CD4-positive, alpha-beta T cell treated with Interleukin-4 for 1 hour (primary cell): Measurements from ENCODE around the gene FBXO28.
A peak's percentile ranks its signal among the peaks of the same experiment; 100 is the strongest.

Experiments
- DNase-seq, 2 donors: peaks; one replicate each; pipeline ENCODE4 v3.0.0-alpha.2; 2020 to 2022

The FBXO28 gene

DNA sequence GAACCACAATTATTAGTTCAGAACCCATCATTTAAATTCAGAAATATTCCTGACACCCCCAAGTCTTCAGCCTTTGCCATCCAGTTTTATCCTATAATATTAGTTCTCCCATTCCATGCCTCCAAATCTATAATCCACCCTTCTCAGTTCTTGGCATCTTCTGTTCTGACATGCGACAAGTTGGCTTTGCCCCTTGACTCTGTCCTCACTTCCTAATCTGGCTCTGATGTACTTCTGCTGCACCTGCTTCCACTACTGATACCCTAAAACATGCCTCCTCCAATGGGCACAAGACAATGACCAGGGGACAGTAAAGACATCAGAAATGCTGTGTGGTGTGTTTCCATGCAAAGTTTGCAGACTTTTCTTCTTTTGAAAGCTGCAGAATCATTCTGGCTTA, 17.1 kb upstream of the FBXO28 start:
- DNase-seq = no peak

DNA sequence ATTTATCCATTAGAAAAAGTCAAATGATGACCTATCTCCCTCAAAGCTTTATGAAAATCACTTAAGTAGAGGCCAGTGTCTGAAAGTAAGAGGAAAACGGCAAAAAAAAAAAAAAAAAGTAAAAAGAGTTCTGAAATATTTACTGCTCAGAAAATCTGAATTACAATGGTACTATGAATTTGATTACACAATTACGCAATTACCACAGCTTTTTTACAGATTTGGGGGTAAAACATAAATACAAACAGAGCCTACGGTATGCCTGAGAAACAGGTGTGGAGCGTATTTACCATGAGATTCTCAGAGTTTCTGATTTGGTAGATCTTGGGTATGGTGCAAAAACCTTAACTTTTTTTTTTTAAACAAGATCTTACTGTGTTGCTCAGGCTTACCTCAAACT, 15.9 kb upstream of the FBXO28 start:
- DNase-seq = no peak

DNA sequence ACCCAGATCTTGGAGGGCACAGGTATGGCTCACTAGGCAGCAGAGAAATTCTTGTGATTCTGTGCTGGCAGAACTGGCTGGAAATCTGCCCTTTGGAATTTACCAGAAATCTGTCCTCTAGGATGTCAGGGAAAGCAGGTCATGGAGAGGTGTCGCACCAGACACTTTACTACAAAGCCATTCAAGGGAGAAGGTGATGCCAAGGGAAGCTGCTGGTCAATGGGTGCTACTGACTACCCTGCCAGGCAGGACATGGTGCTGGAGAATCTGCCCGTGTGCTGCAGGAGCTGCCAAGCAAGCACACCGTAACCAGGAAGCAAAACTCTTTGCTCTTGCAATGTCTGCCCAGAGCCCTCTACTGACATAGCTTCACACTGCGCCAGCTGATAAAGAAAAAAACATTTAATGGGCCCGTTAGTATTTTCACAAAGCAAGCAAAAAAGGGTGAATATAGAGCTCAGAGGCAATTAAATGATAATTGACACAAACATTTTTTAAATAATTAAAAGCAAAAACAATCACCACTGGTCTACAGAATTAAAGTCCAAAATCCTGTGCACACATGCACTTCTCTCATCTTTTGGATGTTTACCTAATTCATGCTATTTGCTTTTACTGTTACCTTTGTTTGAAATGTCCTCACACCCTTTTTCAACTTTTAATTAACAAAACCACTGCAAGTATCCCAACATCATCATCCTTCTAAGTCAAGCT, 7.2 kb upstream of the FBXO28 start:
- peak in 1 of 2 donors; percentile 15 for DNase-seq

DNA sequence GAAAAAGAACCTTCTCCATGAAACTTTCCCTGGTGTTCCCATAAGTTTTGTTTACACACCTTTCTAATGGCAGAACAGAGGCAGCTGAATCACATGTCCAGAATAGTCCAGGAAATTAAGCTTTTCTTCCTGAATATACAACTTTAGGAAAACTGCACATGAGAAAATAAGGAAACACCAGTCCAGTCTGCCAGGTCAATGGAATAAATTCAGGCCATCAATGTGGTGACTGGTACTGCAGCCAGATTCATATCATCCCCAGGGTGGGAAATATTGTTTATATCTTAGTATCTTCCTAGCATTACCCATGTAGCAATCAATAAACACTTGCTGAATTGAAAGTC, 6.7 kb upstream of the FBXO28 start:
- DNase-seq = no peak

DNA sequence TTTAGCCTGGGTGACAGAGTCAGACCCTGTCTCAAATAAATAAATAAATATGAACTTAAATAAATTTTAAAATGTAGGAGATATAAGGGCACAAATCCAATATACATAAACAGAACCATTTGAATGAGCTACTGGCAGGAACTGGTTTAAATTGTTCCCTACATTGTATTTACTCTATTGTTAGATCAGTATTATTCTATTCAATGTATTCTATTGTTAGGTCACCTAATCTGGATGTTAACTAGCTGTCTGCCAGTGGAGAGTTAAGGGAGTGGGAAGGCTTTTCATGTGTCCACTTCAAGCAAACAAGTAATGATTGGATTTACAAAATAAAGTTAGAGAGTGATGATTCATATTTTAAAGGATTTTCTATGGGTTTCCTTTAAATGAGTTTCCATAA, 4.9 kb upstream of the FBXO28 start:
- no peak for DNase-seq

DNA sequence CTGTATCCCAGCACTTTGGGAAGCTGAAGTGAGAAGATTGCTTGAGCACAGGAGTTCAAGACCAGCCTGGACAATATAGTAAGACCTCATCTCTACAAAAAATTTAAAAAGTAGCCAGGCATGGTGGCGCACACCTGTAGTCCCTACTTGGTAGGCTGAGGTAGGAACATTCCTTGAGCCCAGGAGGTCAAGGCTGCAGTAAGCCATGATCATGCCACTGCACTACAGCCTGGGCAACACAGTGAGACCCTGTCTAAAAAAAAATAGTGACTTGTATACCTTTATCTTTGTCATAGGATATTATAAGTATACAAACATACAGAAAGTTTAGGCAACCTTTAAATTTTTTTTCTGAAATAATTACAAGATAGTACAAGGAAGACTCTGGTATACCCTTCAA, 3.9 kb upstream of the FBXO28 start:
- no peak for DNase-seq

DNA sequence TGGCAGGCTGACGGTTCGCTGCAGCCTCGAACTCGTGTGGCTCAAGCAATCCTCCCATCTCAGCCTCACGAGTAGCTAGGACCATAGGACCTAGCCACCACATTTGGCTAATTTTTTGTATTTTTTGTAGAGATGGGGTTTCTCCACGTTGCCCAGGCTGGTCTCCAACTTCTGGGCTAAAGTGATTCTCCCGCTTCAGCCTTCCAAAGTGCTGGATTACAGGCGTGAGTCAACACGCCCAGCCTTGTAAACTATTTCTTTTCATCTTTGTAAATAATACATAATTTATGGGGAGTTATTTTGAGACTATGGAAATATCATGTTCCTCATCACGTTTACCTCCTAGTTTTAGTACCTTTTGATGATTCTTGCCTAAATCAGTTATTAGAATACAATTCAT, 906 bp upstream of the FBXO28 start:
- DNase-seq = no peak

DNA sequence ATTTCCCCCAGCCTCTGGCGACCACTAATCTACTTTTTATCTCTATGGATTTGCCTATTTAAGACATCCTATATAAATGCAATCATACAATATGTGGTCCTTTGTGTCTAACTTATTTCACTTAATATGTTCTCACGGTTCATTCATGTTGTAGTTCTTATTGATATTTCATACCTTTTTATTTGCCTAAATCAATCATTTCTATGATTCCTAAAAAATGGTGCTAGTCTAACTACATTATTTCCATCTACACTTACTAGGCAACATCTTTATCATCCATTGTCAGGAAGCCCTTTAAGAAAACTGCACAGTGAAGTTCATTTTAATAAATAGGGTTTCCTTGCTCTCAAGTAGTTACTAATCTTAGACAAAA, 380 bp upstream of the FBXO28 start:
- peak in 1 of 2 donors; percentile 1 for DNase-seq

DNA sequence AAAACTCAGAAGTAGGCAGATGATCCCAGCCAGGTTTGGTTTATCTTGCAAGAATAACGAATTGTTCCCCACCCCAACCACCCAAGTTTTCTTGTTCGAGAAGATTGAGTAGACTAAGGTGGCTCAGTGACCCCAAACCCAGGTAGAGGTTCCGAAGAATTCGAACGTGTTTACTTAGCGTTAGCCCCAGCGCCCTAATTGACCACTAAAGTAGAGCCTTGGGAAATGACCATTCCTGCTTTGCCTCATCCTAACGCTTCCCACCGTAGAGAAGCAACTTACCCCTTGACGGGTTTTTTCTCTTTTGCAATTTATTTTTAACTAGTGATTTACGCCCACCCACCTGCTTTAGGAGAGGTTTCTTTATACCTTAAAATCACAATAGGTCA, 870 bp downstream of the FBXO28 start:
- DNase-seq = no peak

DNA sequence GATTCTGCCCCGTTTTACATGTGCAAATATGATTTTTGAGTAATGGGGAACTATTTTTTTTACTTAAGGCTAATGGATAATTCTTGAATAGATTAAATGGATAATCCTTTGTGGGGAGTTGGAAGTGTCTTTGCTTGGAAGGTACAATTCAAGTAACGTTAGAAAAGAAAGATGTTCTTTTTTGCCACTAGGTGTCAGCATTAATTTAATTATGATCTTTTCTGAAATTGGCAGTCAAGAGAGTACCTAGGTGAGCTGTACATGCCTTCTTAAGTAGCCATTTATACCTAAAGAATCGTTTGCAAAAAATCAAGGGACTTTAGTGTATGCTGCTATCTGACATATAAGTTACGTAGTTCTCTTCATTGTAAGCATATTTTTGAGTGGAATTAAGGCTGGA, 2.2 kb downstream of the FBXO28 start:
- DNase-seq = peak in 1 of 2 donors; percentile 74

DNA sequence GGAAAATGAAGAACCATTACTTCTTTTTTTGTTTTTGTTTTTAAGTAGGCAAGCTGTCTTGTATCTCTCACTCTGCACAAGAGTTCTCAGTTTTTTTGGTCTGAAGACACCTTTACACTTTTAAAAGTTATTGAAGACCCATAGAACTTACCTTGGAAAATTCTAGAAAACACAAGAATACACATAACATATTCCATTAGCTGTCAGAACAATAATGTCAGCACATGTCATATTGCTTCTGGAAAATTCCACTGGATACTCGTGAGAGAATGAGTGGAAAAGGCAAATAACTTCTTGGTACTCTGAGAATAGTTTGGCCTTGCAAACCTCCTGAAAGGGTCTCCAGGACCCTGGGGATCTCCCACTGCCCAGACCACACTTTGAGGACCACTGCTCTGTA, 4.8 kb downstream of the FBXO28 start:
- DNase-seq = no peak

DNA sequence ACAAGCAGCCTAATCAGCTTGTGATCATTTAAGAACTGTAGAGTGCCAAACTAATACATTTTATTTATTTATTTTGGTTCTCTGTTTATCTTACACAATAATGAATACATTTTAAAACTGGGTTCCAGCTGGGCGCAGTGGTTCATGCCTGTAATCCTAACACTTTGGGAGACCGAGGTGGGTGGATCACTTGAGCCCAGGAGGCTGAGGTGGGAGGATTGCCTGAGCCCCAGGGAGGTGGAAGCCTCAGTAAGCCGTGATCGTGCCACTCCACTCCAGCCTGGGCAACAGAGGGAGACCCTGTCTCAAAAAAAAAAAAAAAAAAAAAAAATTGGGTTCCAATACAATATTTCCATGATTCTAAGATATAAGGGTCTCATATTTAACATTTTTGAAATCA, 9.2 kb downstream of the FBXO28 start:
- DNase-seq = no peak

DNA sequence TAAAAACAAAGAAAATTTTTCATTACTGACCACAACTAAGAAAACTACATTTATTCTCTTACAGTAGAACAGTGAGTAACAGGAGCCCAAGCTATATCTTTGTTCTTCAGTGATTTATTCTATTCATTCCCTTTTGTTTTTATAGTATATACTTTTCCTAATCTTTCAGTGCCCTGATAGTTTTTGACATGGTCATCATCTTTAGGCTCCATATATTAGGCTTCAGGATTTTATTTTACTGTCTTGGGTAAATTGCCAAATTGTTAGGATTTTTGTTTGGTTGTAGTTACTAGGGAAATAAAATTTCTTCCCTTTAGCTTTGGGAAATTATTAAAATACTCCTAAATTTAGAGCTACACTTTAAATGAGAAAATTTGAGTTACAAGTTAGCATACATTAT, 10.3 kb downstream of the FBXO28 start:
- no peak for DNase-seq

DNA sequence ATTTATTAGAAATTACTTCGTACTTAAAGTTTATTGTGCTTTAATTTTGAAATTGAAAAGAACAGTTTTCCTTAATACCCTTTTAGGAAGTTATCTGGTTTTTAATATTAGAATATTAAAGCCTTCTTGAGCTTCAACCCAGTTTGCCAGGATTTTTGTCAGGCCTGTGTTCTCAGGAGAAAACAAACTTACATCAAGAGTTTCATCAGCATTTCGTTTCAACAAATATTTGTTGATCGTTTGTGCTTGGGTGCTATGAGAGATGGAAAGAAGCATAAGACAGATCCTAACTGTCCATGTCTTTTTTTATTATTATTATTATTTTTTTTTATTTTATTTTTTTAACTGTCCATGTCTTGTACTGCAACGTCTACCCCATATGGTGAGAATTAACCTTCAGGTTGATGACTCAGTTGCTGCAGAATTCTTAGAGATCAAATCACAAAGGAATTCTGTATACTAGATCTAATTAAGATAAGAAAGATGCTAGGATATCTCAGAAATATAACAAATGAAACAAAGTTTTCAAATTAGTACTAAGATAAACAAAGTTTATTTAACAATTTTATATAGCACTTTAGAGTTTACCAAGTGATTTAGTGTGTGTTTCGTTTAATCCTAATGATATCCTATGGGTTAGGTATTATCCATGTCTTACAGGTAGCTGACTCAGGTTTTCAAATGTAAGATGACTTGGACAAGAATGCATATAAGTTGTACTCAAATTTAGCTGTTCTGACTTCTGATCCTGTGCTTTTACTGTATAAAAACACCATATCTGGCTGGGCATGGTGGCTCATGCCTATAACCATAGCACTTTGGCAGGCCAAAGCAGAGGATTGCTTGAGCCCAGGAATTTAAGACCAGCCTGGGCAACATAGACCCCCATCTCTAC, 14.3 kb downstream of the FBXO28 start:
- no peak for DNase-seq

DNA sequence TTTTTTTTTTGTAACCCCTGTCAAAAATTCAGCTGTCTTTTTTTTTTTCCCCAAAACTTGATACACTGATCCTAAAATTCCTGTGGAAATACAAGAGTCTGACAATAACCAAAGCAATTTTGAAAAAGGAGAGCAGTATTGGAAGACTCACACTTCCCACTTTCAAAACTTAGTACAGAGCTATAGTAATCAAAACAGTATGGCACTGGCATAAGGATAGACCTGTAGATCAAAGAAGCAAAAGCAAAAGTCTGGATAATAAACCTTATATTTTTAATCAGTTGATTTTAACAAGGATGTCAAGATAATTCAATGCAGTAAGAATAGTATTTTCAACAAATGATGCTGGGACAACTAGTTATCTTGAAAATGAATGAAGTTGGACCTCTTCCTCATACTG, 17.3 kb downstream of the FBXO28 start:
- no peak for DNase-seq

DNA sequence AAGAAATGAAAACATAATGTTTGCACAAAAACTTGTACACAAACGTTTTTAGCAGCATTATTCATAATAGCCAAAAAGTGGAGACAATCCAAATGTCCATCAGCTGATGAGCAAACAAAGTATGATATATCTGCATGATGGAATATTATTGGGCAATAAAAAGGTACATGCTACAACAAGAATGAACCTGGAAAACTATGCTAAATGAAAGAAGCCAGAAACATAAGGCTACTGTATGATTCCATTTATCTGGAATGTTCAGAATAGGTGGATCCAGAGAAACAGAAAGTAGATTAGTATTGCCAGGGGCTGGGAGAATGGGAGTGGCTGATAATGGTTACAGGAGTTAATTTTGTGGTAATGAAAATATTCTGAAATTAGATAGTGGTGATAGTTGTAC, 19.0 kb downstream of the FBXO28 start:
- no peak for DNase-seq

DNA sequence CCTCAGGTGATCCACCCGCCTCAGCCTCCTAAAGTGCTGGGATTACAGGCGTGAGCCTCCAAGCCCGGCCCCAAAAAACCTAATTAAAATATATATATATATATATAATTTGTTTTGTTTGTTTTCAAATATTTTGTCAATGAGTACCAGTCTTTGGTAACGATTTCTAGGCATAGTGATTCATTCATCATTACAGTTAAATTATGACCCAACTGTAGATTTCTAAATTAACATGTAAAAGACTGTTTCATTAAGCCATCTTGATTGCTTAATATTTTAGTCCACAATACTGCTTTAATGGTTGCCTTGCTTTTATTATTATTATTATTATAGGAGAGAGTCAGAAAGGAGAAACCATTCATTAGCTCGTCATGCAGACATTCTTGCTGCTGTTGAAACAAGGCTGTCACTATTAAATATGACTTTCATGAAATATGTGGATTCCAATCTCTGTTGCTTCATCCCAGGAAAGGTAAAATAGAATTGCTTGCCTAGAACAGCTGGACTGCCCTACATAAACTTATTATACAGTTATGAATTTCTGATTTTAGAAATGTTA, 19.9 kb downstream of the FBXO28 start:
- DNase-seq = no peak

DNA sequence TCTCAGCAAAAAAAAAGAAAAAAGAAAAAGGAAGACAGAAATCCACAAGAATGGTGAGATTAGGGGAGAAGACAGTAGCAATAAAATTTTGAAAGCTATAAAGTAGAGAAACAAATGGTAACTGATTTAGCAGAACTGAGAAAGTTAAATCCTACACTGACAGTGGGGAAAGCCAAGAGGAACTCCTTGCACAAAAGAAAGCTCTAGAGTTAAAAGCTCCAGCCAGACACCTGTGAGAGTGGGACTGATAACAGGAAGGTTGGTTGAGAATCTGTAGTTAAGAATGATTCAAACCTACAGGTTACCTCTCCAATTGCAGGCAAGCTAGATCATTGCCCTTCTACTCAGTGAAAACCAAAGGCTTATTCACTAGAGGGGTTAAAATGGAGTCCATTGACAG, 23.6 kb downstream of the FBXO28 start:
- no peak for DNase-seq

DNA sequence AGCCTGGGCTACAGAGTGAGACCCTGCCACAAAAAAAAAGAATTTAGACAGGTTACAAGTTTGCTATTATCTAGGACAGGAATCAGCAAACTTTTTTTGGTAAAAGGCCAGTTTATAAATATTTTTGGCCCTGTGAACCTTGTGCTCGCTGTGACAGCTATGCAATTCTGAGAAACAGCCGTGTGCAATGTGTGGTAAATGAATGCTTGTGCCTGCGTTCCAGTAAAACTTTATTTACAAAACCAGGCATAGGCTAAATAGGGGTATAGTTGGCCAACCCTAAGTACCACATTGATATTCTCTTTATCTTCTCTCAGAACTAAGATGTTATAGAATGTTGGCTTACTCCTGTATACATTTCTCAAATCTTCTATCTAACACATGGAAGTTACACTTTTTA, 24.3 kb downstream of the FBXO28 start:
- no peak for DNase-seq

DNA sequence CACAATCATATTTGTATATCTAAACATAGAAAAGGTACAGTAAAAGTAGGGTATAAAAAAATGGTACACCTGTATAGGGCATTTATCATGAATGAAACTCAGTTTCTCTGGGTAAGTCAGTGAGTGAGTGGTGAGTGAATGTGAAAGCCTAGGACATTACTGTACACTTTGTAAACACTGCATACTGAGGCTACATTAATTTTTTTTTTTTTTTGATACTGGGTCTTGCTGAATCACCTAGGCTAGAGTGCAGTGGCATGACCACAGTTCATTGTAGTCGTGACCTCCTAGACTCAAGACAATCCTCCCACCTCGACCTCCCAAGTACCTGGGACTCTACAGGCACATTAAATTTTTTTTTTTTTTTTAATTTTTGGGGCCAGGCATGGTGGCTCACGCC, 27.8 kb downstream of the FBXO28 start:
- no peak for DNase-seq

DNA sequence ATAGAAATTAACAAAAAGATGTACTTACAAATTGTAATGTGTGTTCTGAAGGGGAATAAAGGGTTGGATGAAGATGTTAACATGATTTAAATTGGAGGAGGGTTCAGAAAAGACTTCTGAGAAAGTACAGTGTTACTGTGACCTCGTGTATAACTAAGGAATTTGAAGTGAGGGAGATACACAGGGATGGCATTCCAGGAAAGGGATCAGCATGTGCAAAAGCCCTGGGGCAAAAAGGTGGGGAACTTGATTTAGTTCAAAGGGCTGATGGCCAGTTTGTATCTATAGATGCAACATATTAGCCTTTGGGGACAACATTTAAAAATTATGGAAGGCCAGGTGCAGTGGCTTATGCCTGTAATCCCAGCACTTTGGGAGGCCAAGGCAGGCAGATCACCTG, 35.8 kb downstream of the FBXO28 start:
- DNase-seq = no peak

DNA sequence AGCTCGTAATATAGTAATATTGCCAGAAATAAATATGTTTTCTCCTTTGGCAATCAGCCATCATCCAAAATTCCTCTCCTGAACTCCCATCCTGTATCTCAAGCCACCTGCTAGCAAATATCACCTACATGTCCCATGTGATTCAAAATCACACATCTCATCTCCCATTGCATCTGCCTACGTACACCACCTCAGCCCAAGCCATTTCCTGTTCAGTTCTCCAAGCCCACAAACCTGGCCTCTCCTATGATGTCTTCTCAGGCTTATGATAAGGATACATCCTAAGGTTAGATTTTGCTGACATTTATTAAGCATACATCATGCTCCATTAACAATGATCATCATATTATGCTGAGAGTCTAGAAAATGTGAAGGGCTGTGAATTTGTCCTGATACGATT, 37.2 kb downstream of the FBXO28 start:
- no peak for DNase-seq

DNA sequence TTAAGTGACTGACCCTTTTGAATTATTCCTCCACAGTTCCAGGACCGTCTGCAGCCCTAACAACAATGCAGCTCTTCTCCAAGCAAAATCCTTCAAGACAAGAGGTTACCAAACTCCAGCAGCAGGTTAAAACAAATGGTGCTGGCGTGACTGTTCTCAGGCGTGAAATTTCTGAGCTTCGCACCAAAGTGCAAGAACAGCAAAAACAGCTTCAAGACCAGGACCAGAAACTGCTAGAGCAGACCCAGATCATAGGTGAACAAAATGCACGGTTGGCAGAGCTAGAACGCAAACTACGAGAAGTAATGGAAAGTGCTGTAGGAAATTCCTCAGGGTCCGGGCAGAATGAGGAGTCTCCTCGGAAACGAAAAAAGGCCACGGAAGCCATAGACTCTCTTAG, 43.4 kb downstream of the FBXO28 start:
- no peak for DNase-seq

DNA sequence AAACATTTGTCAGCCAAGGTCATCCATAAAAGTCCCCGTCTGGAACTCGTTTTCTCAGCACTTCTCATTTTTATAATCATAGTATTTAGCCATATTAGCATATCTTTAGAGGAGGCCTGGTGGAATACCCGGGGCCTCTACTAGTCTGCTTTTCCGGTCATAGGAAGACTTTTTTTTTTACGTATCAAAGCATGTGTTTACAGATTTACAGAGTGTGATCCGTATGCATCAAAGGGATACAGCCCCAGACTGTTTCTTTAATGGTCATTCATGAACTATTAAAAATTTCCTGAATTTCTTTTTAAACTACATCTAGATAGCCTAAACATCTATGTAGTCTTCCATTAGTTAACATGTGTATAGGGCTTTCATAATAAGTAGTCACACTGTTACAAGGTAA, 45.6 kb downstream of the FBXO28 start:
- no peak for DNase-seq
